AG04450 (cell line): ENCODE results near the gene CDK14. TPM values are rescaled to one million over a fixed set of nuclear protein-coding genes. Genes with fewer than 3 reads are reported as not detected.

Source experiments
- CTCF ChIA-PET: fragments of 300-600, 350-600 bp; formaldehyde crosslinking; extraction: SDS; loops from one replicate; lab custom pipeline; 2022; ENCODE audit warnings: antibody characterized with exemption, inconsistent platforms; lab: Charles Lee
- POLR2A ChIA-PET: fragments of 350-600 bp; formaldehyde crosslinking; extraction: SDS; loops from one replicate; lab custom pipeline; 2021; ENCODE audit warnings: antibody characterized with exemption, inconsistent platforms; lab: Yijun Ruan, JAX
- DNase-seq: peaks from one replicate; pipeline ENCODE4 v3.0.0-alpha.2; 2011; ENCODE audit warnings: low read depth, low spot score
- H3K27ac ChIP-seq: one replicate; pipeline ENCODE4 v1.5.1; 2012; ENCODE audit warnings: low read depth, low read length, control low read depth
- H3K27me3 ChIP-seq: one replicate; pipeline ENCODE4 v1.6.0; 2012; ENCODE audit warnings: low read length; ENCODE audit not compliant: control insufficient read depth, insufficient read depth
- H3K4me3 ChIP-seq: 2 replicates; pipeline ENCODE4 v1.5.1; 2011; ENCODE audit warnings: mild to moderate bottlenecking, low read depth, low read length, control low read depth
- H3K9me3 ChIP-seq: 2 replicates; pipeline ENCODE4 v1.5.1; 2012; ENCODE audit warnings: low read length; ENCODE audit not compliant: control insufficient read depth, insufficient read depth
- CTCF ChIP-seq: IDR thresholded peaks from 2 replicates; pipeline ENCODE4 v1.5.1; 2011; ENCODE audit warnings: low read depth, low read length, control low read depth, inconsistent platforms
- polyA plus RNA-seq: library from polyadenylated mRNA; depleted of rRNA; stranded (reverse); fragments of >200 nt; gene quantifications from 2 replicates; pipeline ENCODE4 v1.2.3, GENCODE V29; 2011

CDK14 gene
- polyA plus RNA-seq, 1 experiment: 28.4 TPM

DNA sequence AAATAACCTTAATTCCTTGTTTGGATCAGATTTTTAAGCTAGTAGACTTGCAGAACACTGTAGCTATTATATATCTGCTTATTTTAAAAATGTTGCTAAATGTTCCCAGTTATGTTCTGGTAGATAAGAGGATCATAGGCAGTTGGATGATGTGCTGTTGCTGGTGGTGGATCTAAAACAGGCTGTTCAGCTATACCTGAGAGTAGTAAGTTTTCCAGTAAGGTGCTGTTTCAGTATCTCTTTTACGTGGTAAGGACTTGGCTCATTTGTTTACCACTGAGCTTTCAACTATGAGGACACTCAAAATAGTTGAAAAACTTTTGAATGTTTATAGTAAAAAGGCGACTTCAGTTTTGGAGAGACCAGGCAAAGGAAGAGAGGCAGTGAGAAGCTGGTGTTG lies 180.9 kb downstream of the CDK14 start:
- POLR2A ChIA-PET: no interaction called here
- H3K27ac ChIP-seq: no peak overlapping the region
- H3K9me3 ChIP-seq: no peaks in the 10 kb centered on the region
- H3K4me3 ChIP-seq: no peak overlapping the region
- no peaks in the 10 kb centered on the region for H3K27me3 ChIP-seq
- CTCF ChIA-PET: interaction anchor here (0.6 kb wide), 1 partner anchor 19 kb away, joined by 4 read pairs; no protein-coding TSS in a partner anchor
- no peak for DNase-seq
- no peak for TF ChIP-seq CTCF

- ChIA-PET CTCF (interaction anchor here (0.6 kb wide), 1 partner anchor 19 kb away, joined by 4 read pairs; no protein-coding TSS in a partner anchor), POLR2A (no interaction called here)
- Histone ChIP-seq H3K27me3 (no peaks in the 10 kb centered on the region), H3K27ac (no peak overlapping the region), H3K4me3 (no peak overlapping the region), H3K9me3 (no peaks in the 10 kb centered on the region)
- DNase-seq: no peak
- TF ChIP-seq CTCF: no peak
Measured at GRCh38 chr7:90777465-90777864, 181.3 kb downstream of the CDK14 start.

DNA sequence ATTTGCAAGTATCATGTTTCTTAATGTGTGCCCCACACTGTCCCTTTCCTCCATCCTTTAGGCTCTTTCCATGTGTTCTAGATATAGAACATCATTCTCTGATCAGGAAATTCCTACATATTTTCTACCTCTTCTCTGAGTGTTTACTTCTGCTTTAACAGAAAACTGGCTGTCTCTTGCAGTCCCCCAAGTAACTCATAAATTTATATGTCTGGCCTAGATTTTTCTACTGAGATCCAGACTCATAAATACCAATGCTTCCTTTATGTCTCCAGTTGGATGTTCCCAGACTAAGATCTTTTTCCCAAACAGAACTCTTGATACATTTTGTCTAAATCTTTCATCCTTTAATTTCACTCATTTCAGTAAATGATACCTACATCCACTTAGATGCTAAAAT lies 181.8 kb downstream of the CDK14 start:
- Histone ChIP-seq H3K27ac (no peak overlapping the region), H3K9me3 (no peaks in the 10 kb centered on the region), H3K4me3 (no peak overlapping the region), H3K27me3 (no peaks in the 10 kb centered on the region)
- no peak for DNase-seq
- no peak for TF ChIP-seq CTCF
- CTCF ChIA-PET: no interaction called here
- POLR2A ChIA-PET: no interaction called here

GRCh38 chr7:90788052-90788451 lies 191.9 kb downstream of the CDK14 start:
- no peak overlapping the region for H3K27ac ChIP-seq
- no peaks in the 10 kb centered on the region for H3K27me3 ChIP-seq
- H3K4me3 ChIP-seq: no peak overlapping the region
- ChIA-PET POLR2A (no interaction called here), CTCF (no interaction called here)
- no peak for TF ChIP-seq CTCF
- H3K9me3 ChIP-seq: no peaks in the 10 kb centered on the region
- no peak for DNase-seq

DNA sequence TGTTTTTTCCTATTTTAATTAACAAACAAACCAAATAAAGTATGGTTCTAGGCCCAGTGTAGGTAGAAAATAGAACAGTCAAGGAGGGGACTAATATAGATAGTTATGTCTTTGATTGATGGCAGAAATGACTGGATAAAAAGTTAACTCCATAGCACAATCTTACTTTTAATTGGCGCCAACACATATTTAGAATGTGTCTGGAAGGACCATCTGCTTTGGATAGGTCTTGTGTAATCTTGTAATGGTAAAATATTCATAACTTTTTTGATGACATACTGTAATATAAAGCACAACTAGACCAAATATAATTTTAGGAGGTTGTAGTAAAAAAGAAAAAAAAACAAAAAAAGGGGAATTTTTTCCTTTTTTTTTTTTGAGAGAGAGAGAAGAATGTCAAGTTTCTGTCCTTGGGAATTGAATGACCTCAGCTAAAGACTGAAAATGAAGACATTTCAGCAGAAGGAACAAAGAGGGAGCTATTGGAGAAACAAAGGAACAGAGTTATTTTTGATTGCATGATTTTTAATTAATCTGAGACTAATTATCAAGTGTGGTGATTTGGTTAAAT lies 193.7 kb downstream of the CDK14 start:
- POLR2A ChIA-PET: no interaction called here
- no peak for TF ChIP-seq CTCF
- CTCF ChIA-PET: interaction anchor here (1.2 kb wide), 1 partner anchor 244 kb away, joined by 3 read pairs; no protein-coding TSS in a partner anchor

More for the DNA sequence above, 193.7 kb downstream of the CDK14 start:
- no peaks in the 10 kb centered on the region; the same call in 1 of the 2 replicates for H3K9me3 ChIP-seq
- H3K27me3 ChIP-seq: no peaks in the 10 kb centered on the region
- no peak overlapping the region for H3K27ac ChIP-seq
- H3K4me3 ChIP-seq: no peak overlapping the region
- no peak for DNase-seq
